Neural progenitor cell (in vitro differentiated cells): Measurements from ENCODE around the gene TEX26. TPM values are rescaled to one million over a fixed set of nuclear protein-coding genes. Genes with fewer than 3 reads are reported as not detected.

Experiments
- DNase-seq: peaks from one replicate; pipeline ENCODE4 v3.0.0-alpha.2; 2016; ENCODE audit warnings: low spot score
- H2AFZ ChIP-seq: fragments of 200-600 bp; sonication (generic); replicated peaks from 2 replicates; pipeline ENCODE4 v1.6.1; 2016; ENCODE audit warnings: antibody characterized with exemption
- H3F3A ChIP-seq: fragments of 200-600 bp; sonication (generic); 2 replicates; pipeline ENCODE4 v1.6.1; 2016; ENCODE audit warnings: antibody characterized with exemption, low read depth
- H3K27ac ChIP-seq: fragments of 200-600 bp; sonication (generic); 2 replicates; pipeline ENCODE4 v1.5.1; 2016; ENCODE audit warnings: mild to moderate bottlenecking
- H3K27me3 ChIP-seq: fragments of 200-600 bp; sonication (generic); 2 replicates; pipeline ENCODE4 v1.6.1; 2016; ENCODE audit warnings: mild to moderate bottlenecking, moderate library complexity
- H3K36me3 ChIP-seq: fragments of 200-600 bp; sonication (generic); 2 replicates; pipeline ENCODE4 v1.5.1; 2016
- H3K4me1 ChIP-seq: fragments of 200-600 bp; sonication (generic); 2 replicates; pipeline ENCODE4 v1.6.1; 2016; ENCODE audit warnings: mixed run types
- H3K4me2 ChIP-seq: fragments of 200-600 bp; sonication (generic); 2 replicates; pipeline ENCODE4 v1.6.1; 2016
- H3K4me3 ChIP-seq: fragments of 200-600 bp; sonication (generic); 2 replicates; pipeline ENCODE4 v1.5.1; 2016
- H3K79me2 ChIP-seq: fragments of 200-600 bp; sonication (generic); 2 replicates; pipeline ENCODE4 v1.6.1; 2016; ENCODE audit warnings: low read depth
- H3K9ac ChIP-seq: fragments of 200-600 bp; sonication (generic); 2 replicates; pipeline ENCODE4 v1.6.1; 2016
- H3K9me3 ChIP-seq: fragments of 200-600 bp; sonication (generic); 2 replicates; pipeline ENCODE4 v1.5.1; 2016; ENCODE audit warnings: low read depth
- H4K20me1 ChIP-seq: fragments of 200-600 bp; sonication (generic); 2 replicates; pipeline ENCODE4 v1.6.1; 2016; ENCODE audit warnings: low read depth
- H3K27ac Mint-ChIP-seq: 3 replicates; pipeline ENCODE4 v1.8.0; 2021; ENCODE audit warnings: mixed read lengths
- H3K27me3 Mint-ChIP-seq: 2 replicates; pipeline ENCODE4 v1.8.0; 2022; ENCODE audit warnings: low read depth, mild to moderate bottlenecking, inconsistent platforms, moderate library complexity, mixed read lengths; ENCODE audit not compliant: insufficient read depth
- H3K36me3 Mint-ChIP-seq: 3 replicates; pipeline ENCODE4 v1.8.0; 2021; ENCODE audit warnings: mixed read lengths
- H3K4me1 Mint-ChIP-seq: 3 replicates; pipeline ENCODE4 v1.8.0; 2021; ENCODE audit warnings: mixed read lengths
- H3K4me3 Mint-ChIP-seq: 3 replicates; pipeline ENCODE4 v1.8.0; 2021; ENCODE audit warnings: mild to moderate bottlenecking, moderate library complexity, mixed read lengths
- H3K9me3 Mint-ChIP-seq: 3 replicates; pipeline ENCODE4 v1.8.0; 2020; ENCODE audit warnings: mixed read lengths
- CTCF ChIP-seq: fragments of 200-600 bp; sonication (generic); IDR thresholded peaks from 2 replicates; pipeline ENCODE4 v1.5.1; 2017; ENCODE audit warnings: antibody characterized with exemption, mild to moderate bottlenecking
- EZH2 ChIP-seq: fragments of 200-600 bp; sonication (generic); IDR thresholded peaks from 2 replicates; pipeline ENCODE4 v1.6.1; 2017; ENCODE audit warnings: antibody characterized with exemption, mild to moderate bottlenecking, moderate library complexity
- EZH2phosphoT487 ChIP-seq: fragments of 200-600 bp; sonication (generic); IDR thresholded peaks from 2 replicates; pipeline ENCODE4 v1.6.1; 2017; ENCODE audit warnings: antibody characterized with exemption
- total RNA-seq: library from RNA; depleted of rRNA; stranded (reverse); fragments of >200 nt; gene quantifications from 2 replicates; pipeline ENCODE4 v1.2.3, GENCODE V29; 2015; ENCODE audit warnings: low replicate concordance

TEX26 gene
- total RNA-seq, 1 donor from 2014 or later = not detected

- peaks cover 17% of the 10 kb centered on the region for H3K4me1 Mint-ChIP-seq
- H3K36me3 ChIP-seq = no peaks in the 10 kb centered on the region
Observed at GRCh38 chr13:30910676-30911075, 21.8 kb upstream of the TEX26 start.

GRCh38 chr13:30915691-30916541 is 16.5 kb upstream of the TEX26 start:
- DNase-seq = no peak
- no peak for TF ChIP-seq EZH2phosphoT487
- no peak for TF ChIP-seq EZH2
- no peak for TF ChIP-seq CTCF
- Histone ChIP-seq H3K36me3 (no peaks in the 10 kb centered on the region), H3K4me2 (no peak overlapping the region), H3F3A (no peaks in the 10 kb centered on the region), H3K9me3 (no peaks in the 10 kb centered on the region), H3K27me3 (no peaks in the 10 kb centered on the region), H3K4me1 (no peaks in the 10 kb centered on the region), H4K20me1 (no peaks in the 10 kb centered on the region), H3K9ac (no peak overlapping the region), H3K79me2 (no peaks in the 10 kb centered on the region), H3K4me3 (no peak overlapping the region), H2AFZ (no peak overlapping the region), H3K27ac (no peak overlapping the region)
- no peak overlapping the region for H3K4me3 Mint-ChIP-seq
- H3K36me3 Mint-ChIP-seq = no peaks in the 10 kb centered on the region
- peaks cover 10% of the 10 kb centered on the region for H3K4me1 Mint-ChIP-seq
- H3K27ac Mint-ChIP-seq = no peak overlapping the region
- H3K9me3 Mint-ChIP-seq = no peaks in the 10 kb centered on the region
- H3K27me3 Mint-ChIP-seq = peaks cover 3% of the 10 kb centered on the region

More at GRCh38 chr13:30910676-30911075, 21.8 kb upstream of the TEX26 start:
- Histone ChIP-seq H3K4me1 (no peaks in the 10 kb centered on the region), H4K20me1 (no peaks in the 10 kb centered on the region), H3K4me2 (no peak overlapping the region), H3F3A (no peaks in the 10 kb centered on the region), H3K27ac (no peak overlapping the region), H2AFZ (no peak overlapping the region), H3K4me3 (no peak overlapping the region), H3K9me3 (no peaks in the 10 kb centered on the region), H3K27me3 (no peaks in the 10 kb centered on the region), H3K9ac (no peak overlapping the region), H3K79me2 (no peaks in the 10 kb centered on the region)
- DNase-seq = no peak
- Mint-ChIP-seq H3K27ac (no peak overlapping the region), H3K27me3 (peaks cover 16% of the 10 kb centered on the region), H3K4me3 (no peak overlapping the region), H3K36me3 (no peaks in the 10 kb centered on the region), H3K9me3 (peaks cover 2% of the 10 kb centered on the region)
- no peak for TF ChIP-seq CTCF

DNA sequence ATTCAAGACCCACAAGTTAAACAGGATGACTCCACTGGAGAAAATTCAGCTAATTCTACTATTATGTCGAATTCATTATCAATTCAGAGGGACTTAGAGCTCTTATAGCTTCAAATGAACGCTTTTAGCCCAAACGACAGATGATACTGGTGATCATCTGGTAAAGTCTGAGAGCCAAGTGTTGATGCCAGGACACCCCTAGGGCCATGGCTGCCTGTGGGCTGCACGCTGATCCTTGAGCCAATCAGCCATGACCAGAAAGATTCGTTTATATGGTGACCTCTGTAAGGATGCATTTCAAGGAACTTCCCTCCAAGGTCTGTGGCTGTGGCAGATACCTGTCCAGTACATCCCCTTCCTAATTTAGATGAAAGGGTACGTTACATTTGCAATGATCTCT is 15.5 kb upstream of the TEX26 start:
- Histone ChIP-seq H3K4me2 (no peak overlapping the region), H3K9me3 (no peaks in the 10 kb centered on the region), H3K27ac (no peak overlapping the region), H3K36me3 (no peaks in the 10 kb centered on the region), H3F3A (no peaks in the 10 kb centered on the region), H3K9ac (no peak overlapping the region), H4K20me1 (no peaks in the 10 kb centered on the region), H3K79me2 (no peaks in the 10 kb centered on the region), H3K4me1 (no peaks in the 10 kb centered on the region), H3K4me3 (no peak overlapping the region), H2AFZ (no peak overlapping the region), H3K27me3 (no peaks in the 10 kb centered on the region)
- H3K4me3 Mint-ChIP-seq = no peak overlapping the region
- H3K36me3 Mint-ChIP-seq = no peaks in the 10 kb centered on the region
- H3K27me3 Mint-ChIP-seq = peaks cover 2% of the 10 kb centered on the region
- H3K4me1 Mint-ChIP-seq = peaks cover 10% of the 10 kb centered on the region
- no peak overlapping the region for H3K27ac Mint-ChIP-seq
- TF ChIP-seq EZH2phosphoT487 (no peak), CTCF (no peak)
- DNase-seq = no peak
- no peaks in the 10 kb centered on the region for H3K9me3 Mint-ChIP-seq
